A549 (cell line): ENCODE data around the gene ABCA3. TPM values are rescaled to one million over a fixed set of nuclear protein-coding genes. Genes with fewer than 3 reads are reported as not detected.

Experiments
- ATAC-seq, 2 experiments: fragments of 200-7000 bp in 1 of 2; fragments of >200 bp in 1 of 2; cut with Nextera tagmentation in 1 of 2; cut with Tn5 transposase in 1 of 2; 3 replicates each; pipeline versions ENCODE4 v1.8.0 to v1.9.1; 2018 to 2020; ENCODE audit warnings: mild to moderate bottlenecking in 1 of 2, moderate library complexity in 1 of 2
- CTCF ChIA-PET: fragments of 300-600 bp; sonication (Branson Sonifier 250); formaldehyde crosslinking; extraction: SDS; loops from one replicate; lab custom pipeline; 2021; ENCODE audit warnings: antibody characterized with exemption, inconsistent platforms; lab: Yijun Ruan, JAX
- POLR2A ChIA-PET: fragments of 350-600 bp; formaldehyde crosslinking; extraction: SDS; loops from one replicate; lab custom pipeline; 2021; ENCODE audit warnings: antibody characterized with exemption, inconsistent platforms; lab: Yijun Ruan, JAX
- DNase-seq, 2 experiments: peaks; one replicate each; pipeline versions ENCODE4 v3.0.0 to v3.0.0-alpha.2; 2011 to 2016; ENCODE audit warnings: low read depth in 1 of 2, low spot score in 1 of 2
- FAIRE-seq: peaks from 2 replicates; lab custom pipeline; 2011; peaks lifted over from hg19 to GRCh38; lab: Jason Lieb, UNC
- H3K27ac ChIP-seq, 2 experiments: fragments of >200 bp; sonication (Bioruptor Twin); formaldehyde crosslinking; 3 replicates each; pipeline ENCODE4 v1.5.1; 2016 to 2017
- H3K4me1 ChIP-seq: fragments of >200 bp; sonication (Bioruptor Twin); formaldehyde crosslinking; 3 replicates; pipeline ENCODE4 v1.6.1; 2016
- H3K4me2 ChIP-seq: fragments of >200 bp; sonication (Bioruptor Twin); formaldehyde crosslinking; 3 replicates; pipeline ENCODE4 v1.6.1; 2016
- H3K4me3 ChIP-seq: fragments of >200 bp; sonication (Bioruptor Twin); formaldehyde crosslinking; 3 replicates; pipeline ENCODE4 v1.5.1; 2016
- H3K9me3 ChIP-seq: fragments of >200 bp; sonication (Bioruptor Twin); formaldehyde crosslinking; 3 replicates; pipeline ENCODE4 v1.6.1; 2016
- BCL3 ChIP-seq: fragments of >200 bp; sonication (Bioruptor Twin); formaldehyde crosslinking; IDR thresholded peaks from 3 replicates; pipeline ENCODE4 v1.6.1; 2016
- BHLHE40 ChIP-seq: IDR thresholded peaks from 2 replicates; pipeline ENCODE4 v1.6.1; 2012; ENCODE audit warnings: low read depth, low read length, inconsistent platforms
- CBX8 ChIP-seq: fragments of 200-600 bp; sonication (generic); IDR thresholded peaks from 2 replicates; pipeline ENCODE4 v1.6.1; 2016
- CHD2 ChIP-seq: fragments of 150-350 bp; IDR thresholded peaks from 2 replicates; pipeline ENCODE4 v1.6.1; 2014; ENCODE audit warnings: low read length; ENCODE audit not compliant: partially characterized antibody
- CHD4 ChIP-seq: fragments of 200-600 bp; sonication (generic); IDR thresholded peaks from 2 replicates; pipeline ENCODE4 v1.6.1; 2016; ENCODE audit warnings: antibody characterized with exemption, mild to moderate bottlenecking, borderline replicate concordance
- GATA3 ChIP-seq: IDR thresholded peaks from 2 replicates; pipeline ENCODE4 v1.6.1; 2012; ENCODE audit warnings: borderline replicate concordance
- HDAC2 ChIP-seq: fragments of 200-600 bp; sonication (generic); IDR thresholded peaks from 2 replicates; pipeline ENCODE4 v1.6.1; 2016
- JUNB ChIP-seq: fragments of >200 bp; sonication (Bioruptor Twin); formaldehyde crosslinking; IDR thresholded peaks from 2 replicates; pipeline ENCODE4 v1.6.1; 2016
- KDM1A ChIP-seq: fragments of 200-600 bp; sonication (generic); IDR thresholded peaks from 2 replicates; pipeline ENCODE4 v1.6.1; 2016; ENCODE audit warnings: low read depth, mild to moderate bottlenecking
- KDM5A ChIP-seq: fragments of 200-600 bp; sonication (generic); IDR thresholded peaks from 2 replicates; pipeline ENCODE4 v1.6.1; 2016; ENCODE audit warnings: antibody characterized with exemption, mild to moderate bottlenecking
- NPAS2 ChIP-seq: fragments of 250-450 bp; sonication (Bioruptor Pico); IDR thresholded peaks from 2 replicates; pipeline ENCODE4 v1.8.0; 2022; ENCODE audit warnings: mild to moderate bottlenecking, moderate library complexity, borderline replicate concordance
- NR3C1 ChIP-seq: fragments of >200 bp; sonication (Bioruptor Twin); formaldehyde crosslinking; IDR thresholded peaks from 3 replicates; pipeline ENCODE4 v1.6.1; 2017
- POLR2A ChIP-seq: IDR thresholded peaks from 2 replicates; pipeline ENCODE4 v1.6.1; 2012; ENCODE audit warnings: mild to moderate bottlenecking, low read length
- RAD21 ChIP-seq, 2 experiments: fragments of >200 bp in 1 of 2; sonication (Bioruptor Twin) in 1 of 2; formaldehyde crosslinking in 1 of 2; IDR thresholded peaks in 1 of 2; conservative IDR thresholded peaks in 1 of 2; 2 replicates in 1 of 2; 3 replicates in 1 of 2; pipeline ENCODE4 v1.6.1; 2012 to 2018; ENCODE audit warnings: inconsistent platforms in 1 of 2
- SMC3 ChIP-seq: fragments of >200 bp; sonication (Bioruptor Twin); formaldehyde crosslinking; IDR thresholded peaks from 3 replicates; pipeline ENCODE4 v1.6.1; 2018; ENCODE audit warnings: inconsistent platforms
- TP53 ChIP-seq: fragments of 250-450 bp; sonication (Bioruptor Pico); IDR thresholded peaks from 2 replicates; pipeline ENCODE4 v1.5.0; 2021; ENCODE audit warnings: mild to moderate bottlenecking, moderate library complexity
- WGBS: methylation state at CpG from one replicate; pipeline ENCODE4 v1.1.6; 2017; ENCODE audit errors: missing lambda C conversion rate; 5-methylcytosine and 5-hydroxymethylcytosine counted together
- polyA plus RNA-seq, 4 experiments: library from polyadenylated mRNA; depleted of rRNA in 3 of 4; stranded (reverse); fragments of >200 nt; fragmentation: RNase III in 1 of 4; extraction: RNeasy Plus Mini Kit Qiagen cat#74134 plus additional on column Dnase treatment in 1 of 4; gene quantifications; 2 replicates in 3 of 4; 3 replicates in 1 of 4; pipeline ENCODE4 v1.2.3, GENCODE V29; 2011 to 2017
- TF ChIP-seq, protein P1 (sequence below): fragments of >200 bp; sonication (Bioruptor Twin); formaldehyde crosslinking; IDR thresholded peaks from 3 replicates; pipeline ENCODE4 v1.5.1; 2016
- TF ChIP-seq, protein P2 (sequence below): fragments of 450-650 bp; IDR thresholded peaks from 2 replicates; pipeline ENCODE4 v1.6.1; 2014; ENCODE audit warnings: antibody characterized with exemption

ABCA3 gene
- polyA plus RNA-seq, 2 of the 4 experiments (the other 2 are of a cell fraction) = 6.4 to 9.9 TPM

DNA sequence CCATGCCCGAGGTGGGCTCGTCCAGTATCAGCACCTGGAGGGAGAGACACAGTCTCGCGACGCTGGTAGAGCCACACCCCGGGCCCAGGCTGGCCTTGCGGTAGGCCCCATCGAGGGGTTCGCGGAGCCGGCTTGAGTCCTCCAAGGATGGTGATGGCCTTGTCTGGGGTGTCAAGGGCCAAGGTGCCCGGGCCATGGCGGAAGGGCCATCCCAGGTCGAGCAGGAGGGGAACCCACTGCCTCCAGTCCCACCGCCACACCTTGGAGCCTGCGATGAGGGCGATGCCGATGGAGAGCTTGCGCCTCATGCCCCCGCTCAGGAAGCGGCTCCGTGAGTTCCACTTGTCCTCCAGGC lies 43.0 kb downstream of the ABCA3 start (continued):
- no peak for TF ChIP-seq BCL3

GRCh38 chr16:2296661-2297505 lies 43.6 kb downstream of the ABCA3 start:
- peak; percentile 22 to 62 for DNase-seq
- POLR2A ChIA-PET = interaction anchor here (0.6 kb wide), 1 partner anchor 116 kb away, joined by 3 read pairs; no protein-coding TSS in a partner anchor
- no peak for TF ChIP-seq POLR2A
- TF ChIP-seq RAD21 (conservative IDR thresholded peaks at IDR 0.05 in 1 of 2, IDR thresholded peaks at IDR 0.05 in 1 of 2) = peak in 1 of 2 experiments; percentile 64; a peak in 2 of 5 replicates
- TF ChIP-seq, protein P1, sequence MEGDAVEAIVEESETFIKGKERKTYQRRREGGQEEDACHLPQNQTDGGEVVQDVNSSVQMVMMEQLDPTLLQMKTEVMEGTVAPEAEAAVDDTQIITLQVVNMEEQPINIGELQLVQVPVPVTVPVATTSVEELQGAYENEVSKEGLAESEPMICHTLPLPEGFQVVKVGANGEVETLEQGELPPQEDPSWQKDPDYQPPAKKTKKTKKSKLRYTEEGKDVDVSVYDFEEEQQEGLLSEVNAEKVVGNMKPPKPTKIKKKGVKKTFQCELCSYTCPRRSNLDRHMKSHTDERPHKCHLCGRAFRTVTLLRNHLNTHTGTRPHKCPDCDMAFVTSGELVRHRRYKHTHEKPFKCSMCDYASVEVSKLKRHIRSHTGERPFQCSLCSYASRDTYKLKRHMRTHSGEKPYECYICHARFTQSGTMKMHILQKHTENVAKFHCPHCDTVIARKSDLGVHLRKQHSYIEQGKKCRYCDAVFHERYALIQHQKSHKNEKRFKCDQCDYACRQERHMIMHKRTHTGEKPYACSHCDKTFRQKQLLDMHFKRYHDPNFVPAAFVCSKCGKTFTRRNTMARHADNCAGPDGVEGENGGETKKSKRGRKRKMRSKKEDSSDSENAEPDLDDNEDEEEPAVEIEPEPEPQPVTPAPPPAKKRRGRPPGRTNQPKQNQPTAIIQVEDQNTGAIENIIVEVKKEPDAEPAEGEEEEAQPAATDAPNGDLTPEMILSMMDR = peak; percentile 39; the same call in 1 of the 3 replicates
- TF ChIP-seq SMC3 = peak; percentile 30; the same call in 1 of the 3 replicates
- TF ChIP-seq NR3C1 = no peak
- no peak for FAIRE-seq
- Histone ChIP-seq H3K27ac (no peak overlapping the region), H3K4me2 (no peak overlapping the region), H3K4me1 (no peaks in the 10 kb centered on the region), H3K4me3 (no peak overlapping the region), H3K9me3 (no peaks in the 10 kb centered on the region)
- 85% methylated on average over 21 of the region's 23 CpGs for WGBS
- CTCF ChIA-PET = interaction anchor here (0.6 to 2.9 kb wide), 9 partner anchors 9 to 301 kb away, joined by 3 to 13 read pairs (median 4); partner anchors contain the start of gene ABCA3
- ATAC-seq = peak; percentile 65 to 90; a peak in 5 of 6 replicates

- Histone ChIP-seq H3K27ac (no peak overlapping the region), H3K9me3 (no peaks in the 10 kb centered on the region), H3K4me2 (no peak overlapping the region), H3K4me1 (no peaks in the 10 kb centered on the region), H3K4me3 (no peak overlapping the region)
- CTCF ChIA-PET = interaction anchor here (0.6 to 2.9 kb wide), 6 partner anchors 16 to 763 kb away, joined by 3 to 13 read pairs (median 4); partner anchors contain the start of gene ABCA3
- DNase-seq (no peak), FAIRE-seq (no peak), ATAC-seq (no peak)
- POLR2A ChIA-PET = interaction anchor here (0.6 kb wide), 1 partner anchor 9 kb away, joined by 3 read pairs; no protein-coding TSS in a partner anchor
- TF ChIP-seq JUNB (no peak), BHLHE40 (no peak), CHD2 (no peak), GATA3 (no peak), SMC3 (no peak), KDM1A (no peak), KDM5A (no peak), CBX8 (no peak), NPAS2 (CRISPR knock-in tag) (no peak), CHD4 (no peak), HDAC2 (no peak), TP53 (CRISPR knock-in tag) (no peak)
- TF ChIP-seq, protein P2, sequence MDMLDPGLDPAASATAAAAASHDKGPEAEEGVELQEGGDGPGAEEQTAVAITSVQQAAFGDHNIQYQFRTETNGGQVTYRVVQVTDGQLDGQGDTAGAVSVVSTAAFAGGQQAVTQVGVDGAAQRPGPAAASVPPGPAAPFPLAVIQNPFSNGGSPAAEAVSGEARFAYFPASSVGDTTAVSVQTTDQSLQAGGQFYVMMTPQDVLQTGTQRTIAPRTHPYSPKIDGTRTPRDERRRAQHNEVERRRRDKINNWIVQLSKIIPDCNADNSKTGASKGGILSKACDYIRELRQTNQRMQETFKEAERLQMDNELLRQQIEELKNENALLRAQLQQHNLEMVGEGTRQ = no peak
- TF ChIP-seq, protein P1 = no peak
- WGBS = 87% methylated on average over 11 of the region's 21 CpGs
Observed at GRCh38 chr16:2295056-2295798, 45.3 kb downstream of the ABCA3 start.
